GM23338 (cell line): ENCODE results near the gene ZSWIM3. TPM values are rescaled to one million over a fixed set of nuclear protein-coding genes. Genes with fewer than 3 reads are reported as not detected.

Experiments
- ATAC-seq: fragments of 200-7000 bp; cut with Tn5 transposase; 3 replicates; pipeline ENCODE4 v1.9.1; 2020
- DNase-seq: peaks from one replicate; pipeline ENCODE4 v3.0.0-alpha.2; 2015; ENCODE audit warnings: low spot score
- H2AFZ ChIP-seq: fragments of 200-600 bp; sonication (generic); 2 replicates; pipeline ENCODE4 v1.8.0; 2016; ENCODE audit warnings: antibody characterized with exemption, mild to moderate bottlenecking, moderate library complexity
- H3F3A ChIP-seq: fragments of 200-600 bp; sonication (generic); replicated peaks from 2 replicates; pipeline ENCODE4 v1.8.0; 2017; ENCODE audit warnings: antibody characterized with exemption, mixed run types, low read depth
- H3K27ac ChIP-seq: fragments of 200-600 bp; sonication (generic); 2 replicates; pipeline ENCODE4 v1.6.1; 2016; ENCODE audit warnings: low read depth
- H3K27me3 ChIP-seq: fragments of 200-600 bp; sonication (generic); 2 replicates; pipeline ENCODE4 v1.8.0; 2016; ENCODE audit warnings: mild to moderate bottlenecking, mixed run types, moderate library complexity; ENCODE audit not compliant: insufficient read depth
- H3K36me3 ChIP-seq: fragments of 200-600 bp; sonication (generic); 2 replicates; pipeline ENCODE4 v1.8.0; 2016; ENCODE audit warnings: mild to moderate bottlenecking; ENCODE audit not compliant: insufficient read depth
- H3K4me1 ChIP-seq: fragments of 200-600 bp; sonication (generic); 2 replicates; pipeline ENCODE4 v1.8.0; 2016; ENCODE audit warnings: mild to moderate bottlenecking, moderate library complexity; ENCODE audit not compliant: insufficient read depth
- H3K4me2 ChIP-seq: fragments of 200-600 bp; sonication (generic); 2 replicates; pipeline ENCODE4 v1.7.1; 2017; ENCODE audit warnings: mixed run types
- H3K4me3 ChIP-seq: fragments of 200-600 bp; sonication (generic); 2 replicates; pipeline ENCODE4 v1.6.1; 2016; ENCODE audit warnings: mixed run types
- H3K79me2 ChIP-seq: fragments of 200-600 bp; sonication (generic); replicated peaks from 2 replicates; pipeline ENCODE4 v1.8.0; 2017; ENCODE audit warnings: mild to moderate bottlenecking; ENCODE audit not compliant: insufficient read depth
- H3K9me2 ChIP-seq: fragments of 200-600 bp; sonication (generic); 2 replicates; pipeline ENCODE4 v1.8.0; 2017; ENCODE audit not compliant: insufficient read depth
- H4K20me1 ChIP-seq: fragments of 200-600 bp; sonication (generic); replicated peaks from 2 replicates; pipeline ENCODE4 v1.8.0; 2017; ENCODE audit warnings: mild to moderate bottlenecking; ENCODE audit not compliant: insufficient read depth
- H3K27ac Mint-ChIP-seq: 2 replicates; pipeline ENCODE4 v1.8.0; 2020; ENCODE audit warnings: inconsistent platforms, mild to moderate bottlenecking, moderate library complexity, mixed read lengths
- H3K27me3 Mint-ChIP-seq: 3 replicates; pipeline ENCODE4 v1.8.0; 2022; ENCODE audit warnings: low read depth, mild to moderate bottlenecking, moderate library complexity, mixed read lengths, inconsistent platforms; ENCODE audit not compliant: insufficient read depth, poor library complexity
- H3K36me3 Mint-ChIP-seq: 3 replicates; pipeline ENCODE4 v1.8.0; 2021; ENCODE audit warnings: low read depth, mild to moderate bottlenecking, inconsistent platforms, moderate library complexity, mixed read lengths
- H3K4me1 Mint-ChIP-seq: 3 replicates; pipeline ENCODE4 v1.8.0; 2020; ENCODE audit warnings: mild to moderate bottlenecking, inconsistent platforms, mixed read lengths
- H3K4me3 Mint-ChIP-seq: 3 replicates; pipeline ENCODE4 v1.8.0; 2021; ENCODE audit warnings: moderate library complexity, mild to moderate bottlenecking, inconsistent platforms, mixed read lengths
- H3K9me3 Mint-ChIP-seq: 3 replicates; pipeline ENCODE4 v1.8.0; 2020; ENCODE audit warnings: moderate library complexity, mild to moderate bottlenecking, inconsistent platforms, mixed read lengths
- CREB1 ChIP-seq: fragments of 250-450 bp; sonication (Bioruptor Pico); IDR thresholded peaks from 2 replicates; pipeline ENCODE4 v1.5.0; 2020; ENCODE audit warnings: low read depth, mild to moderate bottlenecking, moderate library complexity
- EZH2 ChIP-seq: fragments of 200-600 bp; sonication (generic); IDR thresholded peaks from one replicate; pipeline ENCODE4 v1.8.0; 2017; ENCODE audit warnings: antibody characterized with exemption, mild to moderate bottlenecking, low read depth; ENCODE audit not compliant: unreplicated experiment
- EZH2phosphoT487 ChIP-seq: fragments of 200-600 bp; sonication (generic); IDR thresholded peaks from one replicate; pipeline ENCODE4 v1.8.1; 2018; ENCODE audit warnings: antibody characterized with exemption; ENCODE audit not compliant: unreplicated experiment
- JUNB ChIP-seq: IDR thresholded peaks from one replicate; pipeline ENCODE4 v1.6.1; 2016; ENCODE audit warnings: antibody characterized with exemption; ENCODE audit not compliant: unreplicated experiment
- NANOG ChIP-seq: IDR thresholded peaks from 2 replicates; pipeline ENCODE4 v1.6.1; 2016; ENCODE audit warnings: antibody characterized with exemption, borderline replicate concordance
- POLR2AphosphoS5 ChIP-seq: IDR thresholded peaks from 2 replicates; pipeline ENCODE4 v1.6.1; 2016; ENCODE audit warnings: antibody characterized with exemption, low read depth
- ZNF114 ChIP-seq: fragments of 250-450 bp; sonication (Bioruptor Pico); IDR thresholded peaks from 2 replicates; pipeline ENCODE4 v1.5.0; 2020; ENCODE audit warnings: mild to moderate bottlenecking, moderate library complexity
- ZNF331 ChIP-seq: fragments of 250-450 bp; sonication (Bioruptor Pico); IDR thresholded peaks from 2 replicates; pipeline ENCODE4 v1.5.0; 2020; ENCODE audit warnings: low read depth, mild to moderate bottlenecking, moderate library complexity
- polyA plus RNA-seq: library from polyadenylated mRNA; unstranded; fragments of >200 nt; fragmentation: Nextera tagmentation; extraction: Ambion mirVana; gene quantifications from 2 replicates; pipeline ENCODE4 v1.2.1, GENCODE V29; 2016
- total RNA-seq: library from RNA; depleted of rRNA; stranded (reverse); fragments of >200 nt; shearing (Covaris generic); gene quantifications from 2 replicates; pipeline ENCODE4 v1.2.3, GENCODE V29; 2014
- TF ChIP-seq, protein P1 (sequence below): IDR thresholded peaks from 2 replicates; pipeline ENCODE4 v1.6.1; 2016; ENCODE audit warnings: antibody characterized with exemption
- TF ChIP-seq, protein P2 (sequence below): IDR thresholded peaks from one replicate; pipeline ENCODE4 v1.6.1; 2018; ENCODE audit warnings: antibody characterized with exemption; ENCODE audit not compliant: unreplicated experiment

ZSWIM3 gene
- total and polyA plus RNA-seq, 2 experiments from 2014 or later: 2.0 to 8.2 TPM

DNA sequence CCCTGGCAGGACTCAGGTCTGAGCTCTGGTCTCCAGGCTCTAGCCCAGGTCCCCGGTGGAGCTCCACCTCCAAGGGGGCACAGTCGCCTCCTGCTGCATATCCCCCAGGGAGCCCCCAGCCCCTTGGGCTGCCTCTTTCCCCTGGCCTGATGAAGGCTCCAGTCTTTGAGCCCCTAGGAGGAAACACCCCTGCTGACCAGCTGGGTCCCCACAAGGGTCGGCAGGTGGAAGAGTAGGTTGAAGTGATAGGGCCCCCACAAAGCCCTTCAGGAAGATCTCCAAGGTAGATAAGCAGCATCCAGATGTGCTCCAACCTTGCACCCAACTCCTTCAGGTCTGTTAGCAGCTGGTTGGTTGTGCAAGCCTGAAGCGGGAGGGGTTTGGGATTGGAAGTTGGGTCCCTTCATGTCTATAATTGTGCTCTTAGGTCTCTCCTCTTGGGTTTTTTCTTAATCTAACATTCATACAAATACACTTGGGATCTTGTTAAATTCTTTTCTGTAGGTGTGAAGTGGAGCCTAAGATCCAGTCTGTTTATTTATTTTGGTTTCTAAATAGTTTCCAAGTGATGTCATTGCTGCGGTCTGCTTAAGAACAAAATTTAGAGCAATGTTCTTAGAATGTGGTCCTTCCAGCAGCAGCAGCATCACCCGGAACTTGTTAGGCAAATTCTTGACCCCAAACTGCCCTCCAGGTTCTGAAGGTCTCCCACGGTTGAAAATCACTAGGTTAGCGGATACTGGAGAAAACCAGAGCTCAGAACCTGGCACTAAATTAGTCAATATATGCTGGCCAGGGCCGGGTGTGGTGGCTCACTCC is 39.8 kb upstream of the ZSWIM3 start:
- H3K36me3 ChIP-seq: peaks cover 26% of the 10 kb centered on the region
- H3K4me1 Mint-ChIP-seq: peaks cover 22% of the 10 kb centered on the region
- no peaks in the 10 kb centered on the region for H3K27me3 ChIP-seq
- no peak overlapping the region for H3K4me2 ChIP-seq
- H3K36me3 Mint-ChIP-seq: peaks cover 49% of the 10 kb centered on the region
- H2AFZ ChIP-seq: no peak overlapping the region
- H3K9me3 Mint-ChIP-seq: no peaks in the 10 kb centered on the region; the same call in 2 of the 3 replicates
- H3K79me2 ChIP-seq: peaks cover 25% of the 10 kb centered on the region
- H3K4me3 Mint-ChIP-seq: no peak overlapping the region
- no peaks in the 10 kb centered on the region for H3K9me2 ChIP-seq
- ATAC-seq: no peak
- peak overlapping the region; percentile 90 for H3K27ac ChIP-seq
- peaks cover 42% of the 10 kb centered on the region for H3F3A ChIP-seq
- TF ChIP-seq POLR2AphosphoS5: peak; percentile 26; the same call in 1 of the 2 replicates
- TF ChIP-seq, protein P1, sequence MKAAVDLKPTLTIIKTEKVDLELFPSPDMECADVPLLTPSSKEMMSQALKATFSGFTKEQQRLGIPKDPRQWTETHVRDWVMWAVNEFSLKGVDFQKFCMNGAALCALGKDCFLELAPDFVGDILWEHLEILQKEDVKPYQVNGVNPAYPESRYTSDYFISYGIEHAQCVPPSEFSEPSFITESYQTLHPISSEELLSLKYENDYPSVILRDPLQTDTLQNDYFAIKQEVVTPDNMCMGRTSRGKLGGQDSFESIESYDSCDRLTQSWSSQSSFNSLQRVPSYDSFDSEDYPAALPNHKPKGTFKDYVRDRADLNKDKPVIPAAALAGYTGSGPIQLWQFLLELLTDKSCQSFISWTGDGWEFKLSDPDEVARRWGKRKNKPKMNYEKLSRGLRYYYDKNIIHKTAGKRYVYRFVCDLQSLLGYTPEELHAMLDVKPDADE: no peak
- H4K20me1 ChIP-seq: peaks cover 12% of the 10 kb centered on the region
- peaks cover 20% of the 10 kb centered on the region for H3K4me1 ChIP-seq
- H3K27me3 Mint-ChIP-seq: peaks cover 10% of the 10 kb centered on the region
- H3K4me3 ChIP-seq: no peak overlapping the region
- DNase-seq: no peak
- H3K27ac Mint-ChIP-seq: 0 out of 2 replicates have a peak overlapping the region, but pooled peaks have one; percentile 29

DNA sequence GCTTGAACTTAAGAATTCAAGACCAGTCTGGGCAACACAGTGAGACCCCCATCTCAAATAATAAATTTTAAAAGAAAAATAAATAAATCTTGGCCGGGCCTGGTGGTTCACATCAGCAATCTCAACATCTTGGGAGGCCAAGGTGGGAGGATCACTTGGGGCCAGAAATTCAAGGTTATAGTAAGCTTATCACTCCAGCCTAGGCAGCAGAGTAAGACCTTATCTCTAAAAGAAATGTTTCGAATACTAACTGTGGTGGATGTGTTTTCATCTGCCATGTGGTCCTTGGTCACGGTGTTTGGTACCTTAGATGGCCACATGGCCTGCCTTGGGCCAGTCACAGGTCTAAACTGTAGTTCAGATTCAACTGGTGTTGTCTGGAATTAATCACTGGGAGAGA is 39.2 kb upstream of the ZSWIM3 start:
- no peak overlapping the region for H3K4me2 ChIP-seq
- peaks cover 20% of the 10 kb centered on the region for H3K4me1 Mint-ChIP-seq
- H4K20me1 ChIP-seq: peaks cover 12% of the 10 kb centered on the region
- no peaks in the 10 kb centered on the region for H3K9me2 ChIP-seq
- peak overlapping the region; percentile 90 for H3K27ac ChIP-seq
- peaks cover 3% of the 10 kb centered on the region for H3K27me3 ChIP-seq
- no peaks in the 10 kb centered on the region; the same call in 2 of the 3 replicates for H3K9me3 Mint-ChIP-seq
- peaks cover 14% of the 10 kb centered on the region for H3K27me3 Mint-ChIP-seq
- H3K79me2 ChIP-seq: peaks cover 19% of the 10 kb centered on the region
- DNase-seq (no peak), ATAC-seq (no peak)
- H3K4me3 ChIP-seq: no peak overlapping the region
- H3K4me1 ChIP-seq: peaks cover 19% of the 10 kb centered on the region
- H3K27ac Mint-ChIP-seq: peak overlapping the region; percentile 19; the same call in 1 of the 2 replicates
- peaks cover 26% of the 10 kb centered on the region for H3K36me3 ChIP-seq
- H3F3A ChIP-seq: peaks cover 42% of the 10 kb centered on the region
- no peak overlapping the region for H2AFZ ChIP-seq
- peaks cover 42% of the 10 kb centered on the region for H3K36me3 Mint-ChIP-seq
- H3K4me3 Mint-ChIP-seq: no peak overlapping the region
- TF ChIP-seq, protein P2, sequence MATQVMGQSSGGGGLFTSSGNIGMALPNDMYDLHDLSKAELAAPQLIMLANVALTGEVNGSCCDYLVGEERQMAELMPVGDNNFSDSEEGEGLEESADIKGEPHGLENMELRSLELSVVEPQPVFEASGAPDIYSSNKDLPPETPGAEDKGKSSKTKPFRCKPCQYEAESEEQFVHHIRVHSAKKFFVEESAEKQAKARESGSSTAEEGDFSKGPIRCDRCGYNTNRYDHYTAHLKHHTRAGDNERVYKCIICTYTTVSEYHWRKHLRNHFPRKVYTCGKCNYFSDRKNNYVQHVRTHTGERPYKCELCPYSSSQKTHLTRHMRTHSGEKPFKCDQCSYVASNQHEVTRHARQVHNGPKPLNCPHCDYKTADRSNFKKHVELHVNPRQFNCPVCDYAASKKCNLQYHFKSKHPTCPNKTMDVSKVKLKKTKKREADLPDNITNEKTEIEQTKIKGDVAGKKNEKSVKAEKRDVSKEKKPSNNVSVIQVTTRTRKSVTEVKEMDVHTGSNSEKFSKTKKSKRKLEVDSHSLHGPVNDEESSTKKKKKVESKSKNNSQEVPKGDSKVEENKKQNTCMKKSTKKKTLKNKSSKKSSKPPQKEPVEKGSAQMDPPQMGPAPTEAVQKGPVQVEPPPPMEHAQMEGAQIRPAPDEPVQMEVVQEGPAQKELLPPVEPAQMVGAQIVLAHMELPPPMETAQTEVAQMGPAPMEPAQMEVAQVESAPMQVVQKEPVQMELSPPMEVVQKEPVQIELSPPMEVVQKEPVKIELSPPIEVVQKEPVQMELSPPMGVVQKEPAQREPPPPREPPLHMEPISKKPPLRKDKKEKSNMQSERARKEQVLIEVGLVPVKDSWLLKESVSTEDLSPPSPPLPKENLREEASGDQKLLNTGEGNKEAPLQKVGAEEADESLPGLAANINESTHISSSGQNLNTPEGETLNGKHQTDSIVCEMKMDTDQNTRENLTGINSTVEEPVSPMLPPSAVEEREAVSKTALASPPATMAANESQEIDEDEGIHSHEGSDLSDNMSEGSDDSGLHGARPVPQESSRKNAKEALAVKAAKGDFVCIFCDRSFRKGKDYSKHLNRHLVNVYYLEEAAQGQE: no peak
- no peak for TF ChIP-seq EZH2
- TF ChIP-seq ZNF114: no peak
- no peak for TF ChIP-seq NANOG
- no peak for TF ChIP-seq JUNB
- TF ChIP-seq, protein P1: no peak
- no peak for TF ChIP-seq ZNF331
- TF ChIP-seq EZH2phosphoT487: no peak
- no peak for TF ChIP-seq CREB1 (CRISPR knock-in tag)
